ENCODE results near the gene REEP2. TPM values are rescaled to one million over a fixed set of nuclear protein-coding genes. Genes with fewer than 3 reads are reported as not detected.

The REEP2 gene
- total RNA-seq, 2 experiments from 2014 or later: 3.9 to 5.1 TPM

GRCh38 chr5:138482638-138483037 is 43.8 kb downstream of the REEP2 start:
- TF ChIP-seq EZH2phosphoT487 (IDR thresholded peaks at IDR 0.05; ENCODE audit: borderline replicate concordance, low read depth, low read length): no peak
- no peak for TF ChIP-seq CTCF (conservative IDR thresholded peaks at IDR 0.05; ENCODE audit: low read length)
- H3K4me1 ChIP-seq (ENCODE audit: insufficient read depth, low read length, poor library complexity, severe bottlenecking): no peaks in the 10 kb centered on the region
- no peaks in the 10 kb centered on the region for H3K9me2 ChIP-seq (ENCODE audit: insufficient read depth, low read length)
- intact Hi-C loops (cut with micrococcal nuclease; ENCODE audit: unreplicated experiment): no loop called here
- H3K36me3 ChIP-seq (ENCODE audit: insufficient read depth, low read length): no peaks in the 10 kb centered on the region
- no peak overlapping the region for H3K4me2 ChIP-seq (ENCODE audit: low read length)
- no peak overlapping the region for H2AFZ ChIP-seq (ENCODE audit: low read length)
- DNase-seq (ENCODE audit: low spot score): no peak
- CTCF ChIA-PET (ENCODE audit: unreplicated experiment): no interaction called here
- POLR2A ChIA-PET: no interaction called here
- no peaks in the 10 kb centered on the region for H3K79me2 ChIP-seq (ENCODE audit: insufficient read depth, low read depth, low read length)
- no peak overlapping the region for H3K4me3 ChIP-seq (ENCODE audit: low read depth, low read length, poor library complexity, severe bottlenecking)
- no TSS peak for BruUV-seq (replicated peaks)
- H3K27ac ChIP-seq (ENCODE audit: low read depth, low read length, poor library complexity, severe bottlenecking): no peak overlapping the region
- H4K20me1 ChIP-seq (ENCODE audit: insufficient read depth, low read length): no peaks in the 10 kb centered on the region
- H3K9me3 ChIP-seq (ENCODE audit: low read length): no peaks in the 10 kb centered on the region

GRCh38 chr5:138488481-138488945 is 49.7 kb downstream of the REEP2 start:
- Histone ChIP-seq H3K79me2 (ENCODE audit: insufficient read depth, low read depth, low read length) (no peaks in the 10 kb centered on the region), H3K27ac (ENCODE audit: low read depth, low read length, poor library complexity, severe bottlenecking) (no peak overlapping the region), H3K4me2 (ENCODE audit: low read length) (no peak overlapping the region), H3K9me2 (ENCODE audit: insufficient read depth, low read length) (no peaks in the 10 kb centered on the region), H2AFZ (ENCODE audit: low read length) (no peak overlapping the region), H3K9me3 (ENCODE audit: low read length) (no peaks in the 10 kb centered on the region), H3K4me1 (ENCODE audit: insufficient read depth, low read length, poor library complexity, severe bottlenecking) (peaks cover 22% of the 10 kb centered on the region), H3K4me3 (ENCODE audit: low read depth, low read length, poor library complexity, severe bottlenecking) (no peak overlapping the region), H4K20me1 (ENCODE audit: insufficient read depth, low read length) (no peaks in the 10 kb centered on the region), H3K36me3 (ENCODE audit: insufficient read depth, low read length) (no peaks in the 10 kb centered on the region)
- ChIA-PET CTCF (ENCODE audit: unreplicated experiment) (no interaction called here), POLR2A (no interaction called here)
- no peak for DNase-seq (ENCODE audit: low spot score)
- no TSS peak for BruUV-seq (replicated peaks)
- intact Hi-C loops (cut with micrococcal nuclease; ENCODE audit: unreplicated experiment): no loop called here
- no peak for TF ChIP-seq CTCF (conservative IDR thresholded peaks at IDR 0.05; ENCODE audit: low read length)
- TF ChIP-seq EZH2phosphoT487 (IDR thresholded peaks at IDR 0.05; ENCODE audit: borderline replicate concordance, low read depth, low read length): no peak

GRCh38 chr5:138489683-138490061 is 50.8 kb downstream of the REEP2 start:
- no TSS peak for BruUV-seq (replicated peaks)
- TF ChIP-seq CTCF (conservative IDR thresholded peaks at IDR 0.05; ENCODE audit: low read length): no peak
- no peak for TF ChIP-seq EZH2phosphoT487 (IDR thresholded peaks at IDR 0.05; ENCODE audit: borderline replicate concordance, low read depth, low read length)
- Histone ChIP-seq H3K4me2 (ENCODE audit: low read length) (no peak overlapping the region), H3K9me3 (ENCODE audit: low read length) (no peaks in the 10 kb centered on the region), H2AFZ (ENCODE audit: low read length) (no peak overlapping the region), H3K9me2 (ENCODE audit: insufficient read depth, low read length) (no peaks in the 10 kb centered on the region), H3K4me1 (ENCODE audit: insufficient read depth, low read length, poor library complexity, severe bottlenecking) (peaks cover 26% of the 10 kb centered on the region), H4K20me1 (ENCODE audit: insufficient read depth, low read length) (no peaks in the 10 kb centered on the region), H3K36me3 (ENCODE audit: insufficient read depth, low read length) (no peaks in the 10 kb centered on the region), H3K27ac (ENCODE audit: low read depth, low read length, poor library complexity, severe bottlenecking) (no peak overlapping the region), H3K4me3 (ENCODE audit: low read depth, low read length, poor library complexity, severe bottlenecking) (no peak overlapping the region), H3K79me2 (ENCODE audit: insufficient read depth, low read depth, low read length) (no peaks in the 10 kb centered on the region)
- CTCF ChIA-PET (ENCODE audit: unreplicated experiment): no interaction called here
- intact Hi-C loops (cut with micrococcal nuclease; ENCODE audit: unreplicated experiment): no loop called here
- no peak for DNase-seq (ENCODE audit: low spot score)
- POLR2A ChIA-PET: no interaction called here

Data from OCI-LY7 (cell line).